A549 (cell line): ENCODE measurements around the gene DBH.

Source experiments
- BHLHE40 ChIP-seq: IDR thresholded peaks from 2 replicates; pipeline ENCODE4 v1.6.1; 2012; ENCODE audit warnings: low read depth, low read length, inconsistent platforms
- CHD4 ChIP-seq: fragments of 200-600 bp; sonication (generic); IDR thresholded peaks from 2 replicates; pipeline ENCODE4 v1.6.1; 2016; ENCODE audit warnings: antibody characterized with exemption, mild to moderate bottlenecking, borderline replicate concordance
- CTCF ChIP-seq: fragments of >200 bp; sonication (Bioruptor Twin); formaldehyde crosslinking; IDR thresholded peaks from 3 replicates; pipeline ENCODE4 v1.5.1; 2016
- EP300 ChIP-seq, 2 experiments: fragments of >200 bp; sonication (Bioruptor Twin); formaldehyde crosslinking; IDR thresholded peaks; 2 replicates in 1 of 2; 3 replicates in 1 of 2; pipeline ENCODE4 v1.6.1; 2016 to 2017
- KDM5A ChIP-seq: fragments of 200-600 bp; sonication (generic); IDR thresholded peaks from 2 replicates; pipeline ENCODE4 v1.6.1; 2016; ENCODE audit warnings: antibody characterized with exemption, mild to moderate bottlenecking
- MAX ChIP-seq: IDR thresholded peaks from 2 replicates; pipeline ENCODE4 v1.6.1; 2012
- NFE2L2 ChIP-seq: fragments of 150-350 bp; conservative IDR thresholded peaks from 2 replicates; pipeline ENCODE4 v1.6.1; 2014; ENCODE audit warnings: low read length
- POLR2A ChIP-seq: IDR thresholded peaks from 2 replicates; pipeline ENCODE4 v1.6.1; 2012; ENCODE audit warnings: mild to moderate bottlenecking, low read length
- RAD21 ChIP-seq, 2 experiments: fragments of >200 bp in 1 of 2; sonication (Bioruptor Twin) in 1 of 2; formaldehyde crosslinking in 1 of 2; IDR thresholded peaks in 1 of 2; conservative IDR thresholded peaks in 1 of 2; 2 replicates in 1 of 2; 3 replicates in 1 of 2; pipeline ENCODE4 v1.6.1; 2012 to 2018; ENCODE audit warnings: inconsistent platforms in 1 of 2
- REST ChIP-seq: fragments of 200-600 bp; sonication (generic); IDR thresholded peaks from 2 replicates; pipeline ENCODE4 v1.6.1; 2016; ENCODE audit warnings: antibody characterized with exemption, mild to moderate bottlenecking, moderate library complexity
- RFX5 ChIP-seq: fragments of 450-650 bp; IDR thresholded peaks from 2 replicates; pipeline ENCODE4 v1.7.1; 2014; ENCODE audit warnings: antibody characterized with exemption, mild to moderate bottlenecking, moderate library complexity
- USF2 ChIP-seq: fragments of 450-650 bp; IDR thresholded peaks from 2 replicates; pipeline ENCODE4 v1.6.1; 2014; ENCODE audit warnings: antibody characterized with exemption

- TF ChIP-seq EP300 (IDR thresholded peaks at IDR 0.05) (no peak), REST (no peak), KDM5A (no peak), USF2 (no peak), BHLHE40 (no peak), CTCF (no peak), NFE2L2 (no peak), RFX5 (no peak), RAD21 (conservative IDR thresholded peaks at IDR 0.05 in 1 of 2, IDR thresholded peaks at IDR 0.05 in 1 of 2) (no peak), MAX (no peak), POLR2A (no peak), CHD4 (no peak)
Observed at GRCh38 chr9:133597316-133597957, 38.7 kb upstream of the DBH start.
